Activated effector memory CD4-positive, alpha-beta T cell treated with Interleukin-2 at 50 U/mL for 16 hours (primary cell): ENCODE results near the gene ESYT1.
"Not testable (repeated sequence)": the region's sequence is repeated elsewhere in the genome, so short reads cannot be mapped to it uniquely, and the experiment has no call there.

Source experiments
- DNase-seq: peaks from one replicate; pipeline ENCODE4 v3.0.0-alpha.2; 2020

ESYT1 gene

DNA sequence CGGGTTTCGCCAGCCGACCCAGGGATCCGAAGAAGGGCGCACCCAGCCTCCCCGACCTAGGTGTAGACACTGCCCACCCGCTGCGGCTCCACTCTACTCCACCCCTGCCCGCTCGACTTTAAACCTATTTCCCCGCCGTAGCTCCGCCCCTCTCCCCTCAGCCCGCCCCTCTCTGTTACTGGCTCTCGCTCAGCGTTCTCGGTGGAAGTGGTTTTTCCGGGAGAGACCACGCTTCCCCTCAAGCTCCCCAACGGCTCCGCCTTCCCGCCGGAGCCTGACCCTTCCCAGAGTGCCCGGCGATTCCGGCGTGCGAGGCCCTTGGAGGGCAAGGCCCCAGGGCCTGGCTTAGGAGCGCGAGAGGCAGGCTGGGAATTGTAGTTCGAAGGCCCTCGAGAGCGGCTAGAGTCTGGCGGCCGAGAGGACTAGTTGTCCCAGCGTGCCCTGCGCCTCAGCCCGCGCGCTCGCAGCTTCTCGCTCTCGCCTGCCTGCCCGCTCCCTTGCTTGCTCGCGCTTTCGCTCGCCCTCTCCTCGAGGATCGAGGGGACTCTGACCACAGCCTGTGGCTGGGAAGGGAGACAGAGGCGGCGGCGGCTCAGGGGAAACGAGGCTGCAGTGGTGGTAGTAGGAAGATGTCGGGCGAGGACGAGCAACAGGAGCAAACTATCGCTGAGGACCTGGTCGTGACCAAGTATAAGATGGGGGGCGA, 23.8 kb upstream of the ESYT1 start, which contains the start of gene PA2G4:
Gene PA2G4 (plus strand): TSS at position 451 of the 706 bp plus-strand sequence. CDS start 179 bp downstream, at position 630.
- peak; percentile 97 for DNase-seq

DNA sequence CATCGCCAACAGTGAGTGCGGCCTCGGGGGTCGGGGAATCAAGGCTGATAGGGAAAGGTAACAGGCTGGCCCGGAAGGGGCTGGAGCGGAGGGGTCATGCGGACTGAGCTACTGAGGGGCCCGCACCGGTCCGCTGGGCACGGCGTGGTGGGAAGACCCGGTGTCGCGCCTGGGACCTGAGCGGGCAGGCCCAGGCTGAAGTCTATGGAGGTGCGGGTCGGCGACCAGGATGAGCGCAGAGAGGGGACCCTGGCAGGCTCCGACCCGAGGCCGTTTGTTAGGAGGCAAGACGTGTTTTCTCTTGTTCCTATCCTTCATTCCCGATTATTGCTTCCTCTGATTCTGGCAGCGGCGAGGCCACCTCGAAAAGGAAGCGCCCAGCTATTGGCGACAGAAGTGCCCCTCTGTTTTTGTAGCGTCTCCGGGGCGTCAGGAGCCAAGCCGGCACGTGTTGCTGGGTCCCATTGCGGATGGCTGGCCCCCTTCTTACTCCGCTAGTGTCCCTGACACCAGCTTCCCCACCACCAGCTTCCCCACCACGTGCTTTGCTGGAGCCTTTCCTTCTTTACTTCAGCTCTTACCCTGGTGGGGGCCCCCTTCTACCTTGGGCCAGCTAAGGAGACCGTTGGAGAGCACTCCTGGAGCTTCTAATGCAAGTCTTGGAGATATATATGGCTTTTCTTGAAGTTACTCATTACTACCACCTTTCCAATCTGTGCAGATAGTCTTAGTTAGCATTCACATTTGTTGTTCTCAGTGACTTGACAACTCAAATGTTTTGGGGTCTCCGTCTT, 23.1 kb upstream of the ESYT1 start:
- DNase-seq = peak; percentile 4

DNA sequence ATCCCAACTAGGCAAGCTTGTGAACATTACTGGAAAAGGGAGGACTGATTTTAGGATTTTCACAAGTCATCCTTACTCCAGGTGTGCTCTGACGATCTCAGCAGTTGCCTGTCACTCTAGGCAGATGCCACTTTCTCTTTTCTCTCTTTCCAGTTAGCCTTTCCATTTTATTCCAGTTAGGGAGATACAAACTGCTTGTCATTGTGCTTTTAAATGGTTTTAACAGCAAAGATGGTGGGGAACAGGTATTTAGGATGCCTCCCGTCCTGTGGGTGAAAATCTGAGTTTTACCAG, 22.5 kb upstream of the ESYT1 start:
- no peak for DNase-seq

DNA sequence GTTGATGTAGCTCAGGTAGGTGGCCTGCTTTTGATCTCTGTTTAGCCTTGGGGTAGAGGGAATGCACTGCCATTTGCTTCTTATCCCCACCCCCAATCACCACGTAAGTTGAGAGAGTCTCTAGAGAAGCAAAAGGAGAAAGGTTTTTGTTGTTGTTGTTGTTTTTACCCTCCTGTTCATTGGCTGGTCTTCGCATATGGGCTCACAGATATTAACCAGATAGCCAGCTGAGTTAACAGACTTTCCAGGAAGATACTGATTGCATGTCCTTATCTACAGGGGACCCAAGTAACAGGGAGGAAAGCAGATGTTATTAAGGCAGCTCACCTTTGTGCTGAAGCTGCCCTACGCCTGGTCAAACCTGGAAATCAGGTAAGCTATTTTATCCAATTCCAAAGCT, 20.8 kb upstream of the ESYT1 start:
- DNase-seq = no peak

DNA sequence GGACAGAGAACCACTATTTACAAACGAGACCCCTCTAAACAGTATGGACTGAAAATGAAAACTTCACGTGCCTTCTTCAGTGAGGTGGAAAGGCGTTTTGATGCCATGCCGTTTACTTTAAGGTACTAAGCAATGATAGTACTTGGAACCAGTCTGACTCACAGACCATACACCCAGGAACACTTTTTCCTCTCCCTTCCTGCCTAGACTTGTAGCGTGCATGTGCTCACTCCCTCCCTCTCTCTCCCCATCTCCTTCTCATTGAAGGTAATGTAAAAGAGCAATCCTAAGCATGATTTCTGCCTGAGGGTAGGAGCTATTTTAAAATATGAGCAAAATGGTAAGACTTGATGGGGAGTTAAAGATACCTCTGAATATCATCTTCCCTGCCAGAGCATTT, 17.5 kb upstream of the ESYT1 start:
- DNase-seq = no peak

DNA sequence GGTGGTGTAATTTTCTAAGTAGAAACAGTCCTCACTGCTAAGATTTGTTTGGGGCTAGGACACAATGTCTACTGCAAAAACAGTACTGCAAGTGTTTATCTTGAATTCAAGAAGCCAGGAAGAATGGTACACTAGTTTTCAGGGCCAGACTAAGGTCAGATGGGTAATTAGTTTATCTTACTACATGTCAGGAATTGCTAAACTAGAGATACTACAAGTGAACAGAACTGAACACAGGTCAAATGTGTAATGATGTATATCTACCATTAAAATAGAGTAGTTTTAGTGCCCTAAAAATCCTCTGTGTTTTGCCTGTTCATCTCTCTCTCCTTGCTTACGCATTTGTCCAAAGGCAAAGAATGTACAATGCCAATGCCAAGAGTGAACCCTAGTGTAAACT, 14.0 kb upstream of the ESYT1 start:
- DNase-seq = no peak

DNA sequence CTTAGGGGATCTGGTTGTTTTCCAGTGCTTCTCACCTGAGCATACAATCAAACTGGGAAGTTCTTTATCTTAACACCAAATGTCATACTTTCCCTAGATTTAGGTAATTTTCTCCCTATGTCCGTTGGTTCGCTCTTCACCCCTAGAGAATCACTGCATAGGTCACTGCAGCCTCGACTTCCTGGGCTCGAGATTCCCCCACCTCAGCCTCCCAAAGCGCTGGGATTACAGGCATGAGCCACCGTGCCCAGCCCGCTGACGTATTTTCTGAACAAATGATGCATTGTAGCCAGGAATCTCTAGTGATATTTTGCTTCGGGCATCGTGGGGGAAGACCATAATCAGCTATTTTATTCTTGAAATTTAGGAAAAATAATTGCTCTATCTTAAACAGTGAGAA, 12.7 kb upstream of the ESYT1 start:
- no peak for DNase-seq

DNA sequence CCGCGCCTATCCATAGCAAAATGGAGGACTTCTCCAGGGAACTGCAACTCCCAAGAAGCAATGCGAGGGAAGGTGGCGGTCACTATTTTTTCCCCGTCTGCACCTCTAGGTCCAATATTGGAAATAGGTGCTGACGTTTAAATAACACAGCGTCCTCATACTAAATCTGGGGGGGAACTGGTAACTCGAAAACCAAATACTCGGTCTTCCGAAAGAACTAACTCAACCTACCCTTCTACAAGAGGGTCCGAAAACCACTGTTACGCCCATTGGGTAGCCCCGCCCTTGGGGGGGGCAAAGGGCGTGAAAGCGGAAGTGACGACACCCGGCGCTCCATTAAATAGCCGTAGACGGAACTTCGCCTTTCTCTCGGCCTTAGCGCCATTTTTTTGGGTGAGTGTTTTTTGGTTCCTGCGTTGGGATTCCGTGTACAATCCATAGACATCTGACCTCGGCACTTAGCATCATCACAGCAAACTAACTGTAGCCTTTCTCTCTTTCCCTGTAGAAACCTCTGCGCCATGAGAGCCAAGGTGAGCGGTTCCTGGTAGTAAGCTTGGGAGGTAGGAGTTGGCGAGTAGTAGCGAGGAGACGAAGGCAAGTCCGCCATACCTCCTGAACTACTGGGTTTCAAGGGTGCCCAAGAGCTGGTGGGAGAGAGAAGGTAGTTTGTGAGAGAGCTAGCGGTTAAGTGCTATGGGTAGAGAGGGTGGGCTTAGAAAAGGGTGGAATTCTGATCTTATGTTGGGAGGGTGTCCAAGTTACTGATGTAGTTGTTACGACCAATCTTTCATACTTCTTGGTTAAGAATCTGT, 11.6 kb upstream of the ESYT1 start, which contains the start of gene RPL41:
Gene RPL41 (plus strand): TSS at position 367 of the 815 bp plus-strand sequence.
- DNase-seq = peak; percentile 90

DNA sequence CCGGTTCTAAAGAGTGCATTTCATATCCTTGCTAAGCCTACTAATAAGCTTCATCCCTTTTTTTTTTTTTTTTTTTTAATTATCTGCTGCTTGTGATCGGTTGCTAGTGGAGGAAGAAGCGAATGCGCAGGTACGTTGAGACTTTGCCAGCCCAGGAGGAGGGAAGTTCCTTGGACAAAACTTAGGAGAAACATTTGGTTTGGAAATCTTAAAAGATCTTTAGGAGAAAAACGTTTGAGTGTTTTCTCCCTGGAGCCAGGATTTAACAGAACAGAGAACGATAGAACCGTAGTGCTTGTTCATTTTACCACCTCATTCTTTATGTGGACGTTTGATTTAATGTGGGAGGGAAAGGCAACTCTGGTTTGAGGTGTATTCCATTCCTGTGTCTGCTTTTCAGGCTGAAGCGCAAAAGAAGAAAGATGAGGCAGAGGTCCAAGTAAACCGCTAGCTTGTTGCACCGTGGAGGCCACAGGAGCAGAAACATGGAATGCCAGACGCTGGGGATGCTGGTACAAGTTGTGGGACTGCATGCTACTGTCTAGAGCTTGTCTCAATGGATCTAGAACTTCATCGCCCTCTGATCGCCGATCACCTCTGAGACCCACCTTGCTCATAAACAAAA, 10.9 kb upstream of the ESYT1 start:
- not testable (repeated sequence) for DNase-seq

DNA sequence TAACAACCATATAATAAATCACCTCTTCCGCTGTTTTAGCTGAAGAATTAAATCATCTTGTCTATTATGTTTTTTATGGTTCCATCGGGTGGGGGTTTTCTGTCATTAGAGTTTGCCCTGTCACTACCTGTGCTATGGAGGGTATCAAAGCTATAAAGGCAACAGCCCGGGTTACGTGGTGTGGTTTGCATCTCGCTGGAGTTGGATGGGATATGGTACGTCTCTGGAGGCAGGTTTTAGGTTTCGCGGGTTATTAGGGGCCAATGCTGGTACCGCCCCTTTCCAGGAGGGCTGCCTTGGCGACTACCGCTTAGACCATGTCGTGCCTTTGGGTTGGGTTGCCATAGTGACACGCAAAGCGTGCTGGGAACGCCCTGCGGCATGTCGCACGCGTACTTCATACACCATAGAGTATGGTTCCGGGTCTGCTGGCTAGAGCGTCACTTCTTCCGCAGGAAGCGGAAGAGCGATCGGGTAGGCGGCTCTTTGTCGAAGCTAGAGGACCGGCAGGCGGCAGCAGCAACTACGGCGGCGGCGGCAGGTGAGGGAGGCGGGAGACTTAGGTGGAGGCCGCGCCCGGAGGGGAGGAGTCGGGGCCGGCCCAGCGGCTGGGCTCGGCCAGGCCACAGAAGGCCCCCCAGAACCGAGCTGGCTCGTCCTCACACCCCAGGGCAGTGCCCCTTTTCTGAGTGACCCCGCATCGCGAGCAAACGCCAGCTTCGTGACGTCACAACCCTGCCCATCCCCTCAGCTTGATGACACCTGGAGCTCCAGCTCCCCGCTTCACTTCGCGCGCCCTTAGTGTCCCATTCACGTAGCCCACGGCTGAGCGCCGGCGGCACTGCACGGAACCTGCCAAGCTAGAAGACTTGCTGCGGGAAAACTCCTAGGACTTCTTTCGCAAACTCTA, 10.0 kb upstream of the ESYT1 start, which contains the start of gene ZC3H10:
Gene ZC3H10 (plus strand): TSS at position 489 of the 910 bp plus-strand sequence. CDS start 2,297 bp downstream, outside the sequence.
- DNase-seq = peak; percentile 94

DNA sequence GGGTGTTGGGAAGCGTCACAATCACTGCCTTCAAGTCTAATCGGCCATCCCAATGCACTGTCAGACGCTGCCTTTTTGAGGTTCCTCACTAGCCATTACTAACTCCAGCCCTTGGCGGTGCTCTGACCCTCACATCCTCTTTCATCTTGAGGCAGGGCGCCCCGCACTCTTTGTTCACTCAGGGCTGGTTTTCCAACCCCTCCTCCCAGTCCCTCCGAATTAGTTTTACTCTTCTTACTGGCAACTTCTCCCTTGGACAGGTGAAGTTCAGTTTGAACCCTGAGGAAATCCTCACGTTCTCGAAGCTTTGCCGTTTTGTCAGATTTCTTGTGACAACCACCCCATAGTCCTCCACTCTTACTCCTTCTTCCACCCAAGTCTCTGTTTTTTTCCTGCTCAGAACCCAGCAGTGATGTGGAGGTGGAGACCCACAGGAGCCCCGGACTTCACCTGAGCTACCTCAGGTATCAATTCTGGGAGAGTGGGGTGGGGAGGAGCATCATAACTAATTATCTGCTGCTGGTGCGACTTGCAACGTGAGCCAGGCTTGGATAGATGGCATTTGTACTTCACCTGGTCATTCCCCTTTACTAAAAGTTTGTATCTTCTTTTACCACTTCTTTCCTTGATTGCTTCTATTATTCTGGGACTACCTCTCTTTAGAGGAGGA, 9.2 kb upstream of the ESYT1 start:
- DNase-seq = no peak

DNA sequence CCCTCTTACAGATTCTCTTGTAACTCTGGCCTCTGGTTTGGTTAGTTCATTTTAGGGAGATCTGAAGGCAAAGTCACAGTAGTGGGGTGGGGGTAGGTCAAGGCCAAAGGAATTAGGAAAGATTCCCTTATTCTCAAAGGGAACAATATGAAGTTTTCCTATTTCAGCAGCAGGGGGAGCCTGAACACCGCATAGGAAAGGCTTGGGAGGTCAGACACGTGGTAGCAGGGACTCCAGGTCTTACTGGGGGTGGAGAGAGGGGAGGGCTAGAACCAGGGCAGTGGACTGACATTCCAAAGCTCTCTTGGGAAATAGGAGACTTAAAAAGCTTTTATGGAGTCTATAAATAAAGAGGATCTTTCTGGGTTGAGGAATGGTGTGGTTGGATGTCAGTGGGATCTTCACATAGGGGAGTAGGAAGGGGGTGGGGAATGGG, 8.7 kb upstream of the ESYT1 start:
- peak; percentile 37 for DNase-seq

DNA sequence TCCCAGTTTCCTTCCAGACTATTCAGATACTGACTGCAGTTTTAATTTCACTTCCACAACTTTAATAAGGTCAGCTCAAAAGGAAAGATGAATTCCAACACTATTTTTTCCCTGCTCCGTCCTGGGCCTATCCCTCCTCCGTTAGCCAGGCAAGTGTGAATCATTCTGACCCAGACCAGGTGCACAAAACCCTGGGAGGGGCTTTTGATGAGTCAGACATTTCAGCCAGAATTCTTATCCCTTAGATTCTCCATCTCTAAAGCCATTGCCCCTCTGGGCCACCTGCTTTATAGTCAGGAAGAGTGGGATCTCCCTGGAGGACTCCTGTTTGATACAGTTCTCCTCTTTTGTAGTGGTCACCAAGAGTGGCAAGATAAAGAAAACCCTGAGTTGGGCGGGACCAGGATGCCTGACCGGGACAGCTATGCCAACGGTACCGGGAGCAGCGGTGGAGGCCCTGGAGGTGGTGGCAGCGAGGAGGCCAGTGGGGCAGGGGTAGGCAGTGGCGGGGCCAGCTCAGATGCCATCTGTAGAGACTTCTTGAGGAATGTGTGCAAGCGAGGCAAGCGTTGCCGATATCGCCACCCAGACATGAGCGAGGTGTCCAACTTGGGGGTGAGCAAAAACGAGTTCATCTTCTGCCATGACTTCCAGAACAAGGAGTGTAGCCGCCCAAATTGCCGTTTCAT, 7.8 kb upstream of the ESYT1 start:
- no peak for DNase-seq

DNA sequence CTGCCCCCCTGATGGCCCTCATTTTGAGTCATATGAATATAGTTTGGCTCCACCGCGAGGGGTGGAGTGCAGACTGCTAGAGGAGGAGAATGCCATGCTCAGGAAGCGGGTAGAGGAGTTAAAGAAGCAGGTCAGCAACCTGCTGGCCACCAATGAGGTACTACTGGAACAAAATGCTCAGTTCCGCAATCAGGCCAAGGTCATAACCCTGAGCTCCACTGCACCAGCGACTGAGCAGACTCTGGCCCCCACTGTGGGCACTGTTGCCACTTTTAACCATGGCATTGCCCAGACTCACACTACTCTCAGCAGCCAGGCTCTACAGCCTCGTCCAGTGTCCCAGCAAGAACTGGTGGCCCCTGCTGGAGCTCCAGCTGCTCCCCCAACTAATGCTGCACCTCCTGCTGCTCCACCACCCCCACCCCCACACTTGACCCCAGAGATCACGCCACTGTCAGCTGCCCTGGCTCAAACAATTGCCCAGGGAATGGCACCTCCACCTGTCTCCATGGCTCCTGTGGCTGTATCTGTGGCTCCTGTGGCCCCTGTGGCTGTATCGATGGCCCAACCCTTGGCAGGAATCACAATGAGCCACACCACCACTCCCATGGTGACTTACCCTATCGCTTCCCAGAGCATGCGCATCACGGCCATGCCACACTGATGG, 6.7 kb upstream of the ESYT1 start:
- DNase-seq = no peak

DNA sequence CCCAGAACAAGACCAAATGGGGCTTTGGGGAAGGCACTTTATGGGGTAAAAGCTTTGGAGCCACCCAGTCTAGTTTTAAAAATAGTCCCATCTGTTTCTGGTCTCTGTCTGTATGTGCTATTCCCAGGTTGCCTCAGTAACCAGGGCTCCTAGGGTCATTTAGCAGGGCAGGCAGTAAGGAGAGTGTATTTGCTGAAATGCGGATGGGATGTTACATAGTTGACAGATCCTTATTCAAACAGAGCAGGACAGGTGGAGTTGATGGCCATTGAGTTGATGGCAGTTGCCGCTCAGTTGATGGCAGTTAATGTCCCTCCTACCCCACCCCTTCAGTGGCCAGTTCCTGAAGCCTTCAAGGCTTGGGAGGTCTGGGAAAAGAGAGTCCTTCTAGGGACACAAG, 5.4 kb upstream of the ESYT1 start:
- DNase-seq = no peak

DNA sequence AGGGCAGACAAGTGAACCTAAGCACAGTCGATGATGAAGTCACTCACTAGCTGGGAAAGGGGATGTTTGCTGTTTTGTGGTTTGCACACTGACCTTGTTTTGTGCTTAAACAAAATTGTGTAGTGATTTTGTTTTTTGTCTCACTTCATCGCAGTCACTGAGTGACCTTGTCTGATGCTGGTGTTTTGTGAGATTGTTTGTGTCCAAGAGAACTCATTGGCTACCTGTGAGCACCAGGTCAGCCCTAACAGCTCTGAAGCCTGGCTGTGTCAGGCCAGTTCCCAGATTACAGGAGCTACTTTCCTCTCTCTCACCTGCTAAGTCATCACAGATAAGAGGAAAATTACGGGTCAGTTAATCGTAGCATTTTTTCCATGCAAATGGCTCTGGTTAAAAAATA, 3.9 kb upstream of the ESYT1 start:
- no peak for DNase-seq

DNA sequence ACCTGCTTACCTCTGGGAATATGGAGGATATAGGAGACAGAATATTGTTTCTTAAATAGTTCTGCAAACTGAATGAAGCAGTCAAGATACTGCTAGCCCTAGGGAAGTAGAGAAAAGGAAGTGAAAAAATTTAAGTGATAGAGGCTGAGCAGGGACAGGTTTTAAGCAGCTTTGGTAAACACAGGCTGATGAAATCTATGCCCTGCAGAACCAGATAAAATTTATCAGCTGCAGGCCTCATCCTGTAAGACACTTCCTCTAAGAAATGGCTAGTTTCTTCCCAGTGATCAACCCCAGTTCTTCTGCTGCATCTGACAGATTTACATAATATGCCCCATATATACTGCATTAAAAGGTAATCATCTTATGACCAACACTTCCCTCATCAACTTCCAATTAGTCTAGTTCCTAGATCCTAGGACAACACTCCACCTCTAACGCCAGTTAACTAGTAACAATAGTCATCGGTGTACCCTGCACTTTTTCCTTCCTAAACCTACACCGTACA, 1.3 kb upstream of the ESYT1 start:
- DNase-seq = no peak

DNA sequence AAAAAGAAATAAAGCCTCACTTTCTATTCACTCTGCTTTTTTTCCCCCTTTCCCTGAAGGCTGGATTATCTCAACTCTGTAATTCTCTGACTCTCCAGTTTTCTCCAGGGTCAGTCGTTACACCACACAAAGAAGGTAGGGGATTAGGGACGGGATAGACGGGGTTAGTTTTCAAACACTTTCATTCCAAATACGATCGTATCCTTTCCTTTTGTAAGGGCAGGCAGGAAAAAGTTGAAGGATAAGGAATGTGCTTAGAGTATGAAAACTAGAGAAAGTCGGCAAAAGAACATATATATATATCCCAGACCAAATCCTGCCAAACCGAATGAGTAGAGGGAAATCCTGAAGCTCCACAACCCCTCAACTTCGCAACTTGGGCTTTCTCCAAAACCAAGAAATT, 581 bp upstream of the ESYT1 start:
- no peak for DNase-seq

DNA sequence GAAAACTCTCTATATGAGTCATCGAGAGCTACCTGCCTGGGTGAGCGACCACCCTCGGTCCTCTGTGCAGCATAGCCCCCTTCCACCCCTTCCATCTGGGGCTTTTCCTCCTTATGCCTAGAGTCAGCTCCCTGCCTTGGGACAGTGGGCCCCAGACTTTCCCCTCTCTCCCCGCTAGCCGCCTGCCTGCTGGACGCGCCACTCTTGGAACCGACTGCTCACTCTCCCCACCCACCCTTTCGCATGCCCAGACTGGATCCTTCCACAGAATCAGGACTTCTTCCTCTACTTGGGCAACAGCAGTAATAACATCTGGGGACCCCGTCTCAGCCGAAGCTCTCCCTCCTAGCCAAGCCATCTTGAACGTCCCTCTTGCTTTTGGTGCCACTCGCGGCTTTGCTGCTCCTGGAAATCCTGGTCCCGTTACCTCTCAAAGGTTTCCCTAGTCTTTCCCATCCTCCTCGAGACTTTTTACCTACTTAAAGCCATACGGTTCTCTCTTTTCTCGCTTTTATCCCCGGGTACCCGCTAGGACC, 671 bp downstream of the ESYT1 start:
- DNase-seq = no peak
